Activated T-cell treated with anti-CD3 and anti-CD28 coated beads for 1 hour (primary cell): ENCODE data around the gene LRRC18.

ENCODE experiments used
- DNase-seq: peaks from one replicate; pipeline ENCODE4 v3.0.0-alpha.2; 2020; ENCODE audit warnings: low read depth

LRRC18 gene

GRCh38 chr10:48939790-48940325 lies at the start of gene LRRC18:
TSS of gene LRRC18 (minus strand) at chr10:48939840. CDS start at chr10:48914155, 25,685 bp downstream.
- DNase-seq = no peak

- DNase-seq = no peak
Measured at GRCh38 chr10:48985621-48986158, 46.0 kb upstream of the LRRC18 start.

- no peak for DNase-seq
Measured at GRCh38 chr10:48983648-48984351, 44.2 kb upstream of the LRRC18 start.

- DNase-seq = no peak
Measured at GRCh38 chr10:48982584-48982983, 42.9 kb upstream of the LRRC18 start.

- DNase-seq = peak; percentile 13
Measured at GRCh38 chr10:48981310-48981907, 41.8 kb upstream of the LRRC18 start.

GRCh38 chr10:48978318-48978717 lies 38.7 kb upstream of the LRRC18 start:
- DNase-seq = no peak

- no peak for DNase-seq
Measured at GRCh38 chr10:48976196-48976595, 36.6 kb upstream of the LRRC18 start.

GRCh38 chr10:48974510-48975156 lies 35.0 kb upstream of the LRRC18 start:
- no peak for DNase-seq

GRCh38 chr10:48973065-48973464 lies 33.4 kb upstream of the LRRC18 start:
- no peak for DNase-seq

GRCh38 chr10:48970654-48971053 lies 31.0 kb upstream of the LRRC18 start:
- no peak for DNase-seq

GRCh38 chr10:48970046-48970445 lies 30.4 kb upstream of the LRRC18 start:
- no peak for DNase-seq

GRCh38 chr10:48968036-48968435 lies 28.4 kb upstream of the LRRC18 start:
- no peak for DNase-seq

- no peak for DNase-seq
Measured at GRCh38 chr10:48965460-48965859, 25.8 kb upstream of the LRRC18 start.

GRCh38 chr10:48964038-48964437 lies 24.4 kb upstream of the LRRC18 start:
- DNase-seq = no peak

- DNase-seq = no peak
Measured at GRCh38 chr10:48958598-48959190, 19.1 kb upstream of the LRRC18 start.

GRCh38 chr10:48957361-48958151 lies 17.9 kb upstream of the LRRC18 start:
- DNase-seq = no peak

- DNase-seq = no peak
Measured at GRCh38 chr10:48951707-48952106, 12.1 kb upstream of the LRRC18 start.

GRCh38 chr10:48948470-48949037 lies 8.9 kb upstream of the LRRC18 start:
- DNase-seq = no peak

- no peak for DNase-seq
Measured at GRCh38 chr10:48947690-48948469, 8.2 kb upstream of the LRRC18 start.

GRCh38 chr10:48946891-48947500 lies 7.4 kb upstream of the LRRC18 start:
- DNase-seq = no peak
